Stromal cell of bone marrow (primary cell): ENCODE data around the gene LETM1.
A peak's percentile ranks its signal among the peaks of the same experiment; 100 is the strongest.

Experiments used
- DNase-seq: peaks from one replicate; pipeline ENCODE4 v3.0.0-alpha.2; 2012; ENCODE audit warnings: low read depth

The LETM1 gene

GRCh38 chr4:1794809-1795298 lies 61.1 kb downstream of the LETM1 start:
- no peak for DNase-seq

- no peak for DNase-seq
Measured at GRCh38 chr4:1793940-1794808, 61.8 kb downstream of the LETM1 start.

GRCh38 chr4:1793496-1793840 lies 62.5 kb downstream of the LETM1 start:
- DNase-seq, result peak; percentile 6

- DNase-seq, result no peak
Measured at GRCh38 chr4:1792832-1793495, 63.0 kb downstream of the LETM1 start, which contains the start of gene FGFR3. Gene FGFR3 (plus strand): TSS chr4:1793293. CDS start chr4:1793935, 642 bp downstream.

GRCh38 chr4:1792158-1792831 lies 63.7 kb downstream of the LETM1 start:
- no peak for DNase-seq

- DNase-seq, result no peak
Measured at GRCh38 chr4:1790005-1790404, 66.0 kb downstream of the LETM1 start.

- no peak for DNase-seq
Measured at GRCh38 chr4:1789552-1789951, 66.4 kb downstream of the LETM1 start.

- peak; percentile 5 for DNase-seq
Measured at GRCh38 chr4:1788254-1788973, 67.5 kb downstream of the LETM1 start.

- DNase-seq, result no peak
Measured at GRCh38 chr4:1787411-1788077, 68.4 kb downstream of the LETM1 start.

GRCh38 chr4:1786544-1787362 lies 69.2 kb downstream of the LETM1 start:
- no peak for DNase-seq

GRCh38 chr4:1785592-1785991 lies 70.4 kb downstream of the LETM1 start:
- no peak for DNase-seq

- DNase-seq, result no peak
Measured at GRCh38 chr4:1784789-1785591, 71.0 kb downstream of the LETM1 start.

GRCh38 chr4:1784395-1784788 lies 71.6 kb downstream of the LETM1 start:
- no peak for DNase-seq

- DNase-seq, result no peak
Measured at GRCh38 chr4:1783970-1784369, 72.0 kb downstream of the LETM1 start.

- DNase-seq, result no peak
Measured at GRCh38 chr4:1783015-1783414, 72.9 kb downstream of the LETM1 start.

GRCh38 chr4:1780435-1780834 lies 75.5 kb downstream of the LETM1 start:
- no peak for DNase-seq

- no peak for DNase-seq
Measured at GRCh38 chr4:1779588-1780382, 76.2 kb downstream of the LETM1 start.

GRCh38 chr4:1778642-1779392 lies 77.1 kb downstream of the LETM1 start:
- no peak for DNase-seq
